CD4-positive, alpha-beta T cell treated with Interleukin-6 at 100 ng/mL for 8 hours (primary cell): Measurements from ENCODE around the gene ASCL3.
"Not testable (repeated sequence)": the region's sequence is repeated elsewhere in the genome, so short reads cannot be mapped to it uniquely, and the experiment has no call there.

Experiments used
- DNase-seq: peaks from one replicate; pipeline ENCODE4 v3.0.0-alpha.2; 2020; ENCODE audit warnings: mixed read lengths, low spot score

Gene ASCL3

DNA sequence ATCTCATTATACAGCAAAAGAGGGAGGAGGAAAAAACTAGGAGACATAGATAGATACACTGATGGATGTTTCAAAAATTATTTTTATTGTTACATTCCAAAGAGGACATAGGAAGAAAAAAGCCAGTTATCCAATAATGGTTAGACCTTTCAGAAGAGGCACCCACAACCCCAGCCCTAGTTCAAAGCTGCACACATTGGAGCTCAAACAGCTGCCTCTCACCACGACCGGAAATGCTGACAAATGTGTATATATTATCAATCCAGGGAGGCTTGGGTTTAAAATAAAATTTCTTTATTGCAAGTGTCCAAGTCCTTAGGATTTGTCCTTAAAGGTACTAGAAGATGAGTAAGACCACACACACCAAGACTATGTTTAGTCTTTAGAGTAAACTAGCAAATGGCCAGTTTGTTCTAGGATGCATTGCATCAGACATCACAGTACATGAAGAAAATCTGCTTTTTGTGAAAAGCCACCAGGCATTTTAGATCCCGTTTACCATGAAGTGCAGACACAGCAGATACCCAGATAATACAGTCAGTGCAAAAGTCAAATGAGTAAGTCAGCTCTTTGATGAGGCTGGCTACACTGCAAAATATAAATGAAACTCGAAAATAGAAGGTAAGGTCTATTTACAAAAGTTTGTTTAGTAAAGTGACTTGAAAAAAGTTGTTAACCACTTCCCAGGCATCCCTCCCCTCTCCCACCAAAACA lies 4.6 kb upstream of the ASCL3 start:
- DNase-seq = no peak

GRCh38 chr11:8941341-8942103 lies 1.3 kb downstream of the ASCL3 start:
- DNase-seq = no peak

DNA sequence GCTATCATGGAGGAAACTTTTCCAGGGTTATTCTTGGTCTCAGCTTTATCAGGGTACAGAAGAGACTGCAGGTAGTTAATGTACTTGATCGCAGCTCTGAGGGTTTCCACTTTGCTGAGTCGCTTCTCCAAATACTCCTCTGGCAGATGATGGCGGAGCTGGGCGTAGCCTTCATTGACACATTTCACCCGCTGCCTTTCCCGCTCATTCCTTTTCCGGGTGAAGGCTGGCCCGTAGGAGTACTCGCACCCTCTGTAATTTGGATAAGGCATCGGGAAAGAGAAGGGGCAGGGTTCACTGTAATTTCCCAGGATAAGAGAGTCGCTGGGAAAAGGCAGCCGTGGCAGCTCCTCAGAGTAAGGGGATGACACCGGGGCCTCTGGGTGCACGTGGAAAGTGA lies 5.2 kb downstream of the ASCL3 start:
- DNase-seq = no peak

- no peak for DNase-seq
These were observed 5.7 kb downstream of the ASCL3 start for GRCh38 chr11:8937159-8937558.

DNA sequence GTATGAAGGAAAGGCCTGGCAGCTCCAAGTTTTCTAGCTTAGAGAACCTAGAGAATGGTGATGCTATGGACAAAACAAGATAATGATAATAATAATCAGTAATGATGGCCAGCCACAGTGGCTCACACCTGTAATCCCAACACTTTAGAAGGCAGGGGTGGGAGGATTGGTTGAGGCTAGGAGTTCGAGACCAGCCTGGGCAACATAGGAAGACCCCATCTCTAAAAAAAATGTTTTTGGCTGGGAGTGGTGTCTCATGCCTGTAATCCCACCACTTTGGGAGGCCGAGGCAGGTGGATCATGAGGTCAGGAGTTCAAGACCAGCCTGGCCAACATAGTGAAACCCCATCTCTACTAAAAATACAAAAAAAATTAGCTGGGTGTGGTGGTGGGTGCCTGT lies 7.0 kb downstream of the ASCL3 start:
- not testable (repeated sequence) for DNase-seq

DNA sequence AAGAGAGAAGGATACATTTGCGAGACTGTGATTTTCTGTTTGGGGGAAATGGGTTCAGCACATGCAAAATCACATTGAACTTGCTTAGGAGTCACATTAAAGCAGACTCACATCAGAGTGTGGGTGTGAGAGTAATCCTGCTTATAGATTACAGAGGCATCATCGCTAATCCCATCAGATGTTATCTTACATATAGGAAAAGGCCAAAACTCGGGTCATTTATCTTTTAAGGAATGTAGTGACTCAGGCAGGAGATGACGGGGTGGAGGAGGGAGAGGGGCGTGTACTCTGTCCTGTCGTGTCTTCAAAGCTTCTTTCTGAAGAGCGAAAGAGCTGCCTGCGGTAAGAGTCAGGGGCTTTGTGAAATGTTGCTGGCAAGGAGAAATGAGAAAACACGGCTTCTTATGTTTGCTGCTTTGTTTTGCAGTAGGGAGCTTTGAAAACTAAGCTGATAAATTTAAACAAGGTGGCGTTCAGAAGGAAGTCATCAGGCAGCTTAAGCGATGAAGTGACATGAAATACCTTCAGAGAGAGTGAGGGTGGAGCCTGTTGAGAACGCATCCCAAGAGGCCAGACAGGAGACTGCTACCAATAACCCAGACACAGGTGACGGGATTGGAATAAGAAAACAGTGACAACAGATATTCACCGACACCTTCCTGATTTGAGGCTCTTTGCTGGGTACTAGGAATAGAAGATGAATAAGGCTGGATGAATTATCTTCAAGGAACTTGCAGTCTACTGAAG lies 7.9 kb downstream of the ASCL3 start:
- no peak for DNase-seq

- DNase-seq = no peak
These were observed 8.9 kb downstream of the ASCL3 start for GRCh38 chr11:8933931-8934330.

DNA sequence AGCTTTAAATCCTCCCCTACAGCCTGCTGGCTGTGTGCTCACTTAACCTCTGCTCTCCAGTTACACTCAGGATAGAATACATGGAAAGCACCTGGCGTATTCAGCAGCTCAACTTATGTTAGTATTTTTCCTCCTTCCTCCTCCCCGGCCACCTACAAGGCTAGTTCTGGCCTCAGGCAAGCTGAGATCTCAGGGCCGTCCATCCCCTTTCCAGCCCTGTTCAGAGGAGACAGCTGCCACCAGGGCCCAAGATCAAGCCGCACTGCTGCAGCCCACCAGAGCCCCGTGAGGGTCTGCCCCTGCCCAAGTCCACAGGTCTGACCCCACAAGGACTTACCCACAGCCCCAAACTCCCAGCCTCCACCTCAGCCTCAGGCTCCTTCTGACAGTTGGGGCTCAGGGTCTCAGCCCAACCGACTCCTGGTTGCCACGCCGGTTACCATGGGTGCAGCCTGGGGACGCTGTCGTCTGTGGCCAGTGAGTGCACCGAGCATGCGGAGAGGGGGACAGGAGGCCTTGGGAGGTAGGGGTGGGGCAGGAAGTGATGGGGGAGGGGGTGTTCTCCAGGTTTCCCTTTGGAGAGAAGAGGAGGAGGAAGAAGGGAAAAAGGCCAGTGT lies 10.1 kb downstream of the ASCL3 start, which contains the start of gene C11orf16:
Gene C11orf16, minus strand, starts transcription at position 384 of the 617 bp plus-strand sequence. CDS start 639 bp downstream, outside the sequence.
- DNase-seq = no peak

- DNase-seq = no peak
These were observed 12.2 kb downstream of the ASCL3 start for GRCh38 chr11:8930456-8931175.

DNA sequence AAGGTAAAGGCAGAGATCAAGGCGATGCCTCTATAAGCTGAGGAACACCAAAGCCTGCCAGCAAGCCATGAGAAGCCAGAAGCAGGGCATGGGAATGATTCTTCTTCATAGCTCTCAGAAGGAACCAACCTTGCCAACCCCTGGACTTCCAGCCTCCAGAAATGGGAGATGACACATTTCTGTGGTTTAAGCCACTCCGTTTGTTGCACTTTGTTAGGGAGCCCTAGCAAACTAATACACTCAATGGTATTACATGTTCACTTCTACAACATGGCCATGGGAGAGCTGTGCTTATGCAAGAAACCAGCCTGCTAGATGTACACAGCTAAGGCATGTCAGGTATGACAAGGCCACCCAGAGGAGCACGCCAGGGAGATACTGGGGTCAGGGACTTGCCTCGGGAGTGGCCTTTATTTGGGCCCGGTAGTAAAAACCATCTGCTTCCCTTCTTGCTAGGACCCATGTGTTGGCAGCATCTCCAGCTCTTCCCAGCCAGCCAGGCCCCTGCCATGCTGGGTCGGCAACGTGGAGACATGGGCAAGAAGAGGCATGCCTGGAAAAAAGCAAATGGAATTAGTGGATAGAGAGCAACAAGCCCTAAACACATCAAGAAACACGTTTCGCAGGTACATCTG lies 13.7 kb downstream of the ASCL3 start:
- DNase-seq = no peak

GRCh38 chr11:8928205-8928604 lies 14.6 kb downstream of the ASCL3 start:
- DNase-seq = no peak

- DNase-seq = no peak
These were observed 15.6 kb downstream of the ASCL3 start for GRCh38 chr11:8927233-8927632.

- no peak for DNase-seq
These were observed 16.6 kb downstream of the ASCL3 start for GRCh38 chr11:8926236-8926635.

DNA sequence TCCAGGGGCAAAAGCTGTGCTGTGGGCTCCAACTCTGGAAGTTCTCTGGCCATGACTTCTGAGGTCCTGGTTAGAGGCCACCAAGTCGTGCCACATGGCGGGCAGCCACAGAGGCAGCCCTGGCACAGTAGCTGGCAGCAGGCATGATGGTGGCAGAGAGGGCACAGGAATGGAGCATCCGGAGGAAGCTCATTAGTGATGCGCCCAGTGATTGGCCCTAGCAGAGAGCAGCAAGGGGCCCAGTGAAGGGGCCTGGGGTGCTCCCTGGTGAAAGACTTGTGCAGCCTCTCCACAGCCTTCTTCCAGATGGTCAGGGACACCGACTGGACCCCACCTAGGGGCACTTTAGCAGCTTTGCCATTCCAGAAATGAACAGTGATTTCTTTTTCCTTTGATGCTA lies 17.1 kb downstream of the ASCL3 start:
- DNase-seq = no peak

DNA sequence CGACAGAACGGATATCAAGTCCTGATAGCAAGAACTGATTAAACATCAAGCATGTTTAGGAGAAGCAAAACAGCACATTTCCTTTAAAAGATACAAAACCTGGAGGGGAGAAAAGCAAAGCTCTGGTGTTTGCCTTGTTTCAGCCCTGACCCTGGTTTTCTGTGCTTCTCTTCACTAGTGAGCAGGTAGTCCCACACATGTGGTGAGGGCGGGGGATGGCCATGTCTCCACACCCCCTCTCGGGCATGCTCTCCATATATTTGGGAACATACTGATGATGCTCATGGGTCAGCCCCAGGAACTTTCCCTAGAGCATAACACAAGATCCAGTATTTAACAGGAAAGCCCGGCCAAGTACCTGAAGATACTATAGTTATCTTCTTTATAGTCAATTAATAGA lies 20.1 kb downstream of the ASCL3 start:
- no peak for DNase-seq

- DNase-seq = no peak
These were observed 25.5 kb downstream of the ASCL3 start for GRCh38 chr11:8917157-8917825.

- no peak for DNase-seq
These were observed 28.2 kb downstream of the ASCL3 start for GRCh38 chr11:8914661-8915018.

- peak; percentile 39 for DNase-seq
These were observed 28.7 kb downstream of the ASCL3 start for GRCh38 chr11:8913961-8914660.

- DNase-seq = peak; percentile 80
These were observed 31.6 kb downstream of the ASCL3 start, which contains the start of gene AKIP1 for GRCh38 chr11:8911029-8911823. TSS of gene AKIP1 (plus strand) at chr11:8911189. CDS start at chr11:8911450, 261 bp downstream.
